Thoracic aorta (tissue), 2 donors: Measurements from ENCODE around the gene FAM76A. TPM values are rescaled to one million over a fixed set of nuclear protein-coding genes. Genes with fewer than 3 reads are reported as not detected.

ENCODE experiments used
- ATAC-seq: fragments of 150-250 bp; one replicate; pipeline ENCODE4 v1.8.0; 2017; ENCODE audit warnings: low read depth; ENCODE audit not compliant: insufficient number of reproducible peaks, low FRiP score
- DNase-seq: peaks from one replicate; pipeline ENCODE4 v3.0.0-alpha.2; 2020; ENCODE audit warnings: low spot score
- H3K27ac ChIP-seq, 2 donors: fragments of 200-600 bp; sonication (generic); 1 replicate in 1 of 2; 2 replicates in 1 of 2; pipeline ENCODE4 v1.5.1; 2016; ENCODE audit warnings: mild to moderate bottlenecking in 2 of 2, moderate library complexity in 2 of 2
- H3K27me3 ChIP-seq: fragments of 200-600 bp; sonication (generic); replicated peaks from 2 replicates; pipeline ENCODE4 v1.6.0; 2016; ENCODE audit warnings: mild to moderate bottlenecking; ENCODE audit not compliant: insufficient read depth
- H3K36me3 ChIP-seq: fragments of 200-600 bp; sonication (generic); one replicate; pipeline ENCODE4 v1.5.1; 2016
- H3K4me1 ChIP-seq, 2 donors: fragments of 200-600 bp; sonication (generic); 1 replicate in 1 of 2; 2 replicates in 1 of 2; pipeline versions ENCODE4 v1.5.1 to v1.6.0; 2016; ENCODE audit warnings: low read depth in 2 of 2, mild to moderate bottlenecking in 1 of 2; ENCODE audit not compliant: control insufficient read depth in 1 of 2
- H3K4me3 ChIP-seq: fragments of 200-600 bp; sonication (generic); 2 replicates; pipeline ENCODE4 v1.5.1; 2016; ENCODE audit warnings: mild to moderate bottlenecking
- H3K9me3 ChIP-seq: fragments of 200-600 bp; sonication (generic); 2 replicates; pipeline ENCODE4 v1.5.1; 2016
- total RNA-seq, 2 donors: library from RNA; depleted of rRNA; stranded (reverse); fragments of >200 nt; gene quantifications; one replicate each; pipeline versions ENCODE4 v1.1.0 to v1.2.3, GENCODE V29; 2016
- TF ChIP-seq, protein P1 (sequence below): fragments of 200-600 bp; sonication (generic); IDR thresholded peaks from one replicate; pipeline ENCODE4 v1.5.1; 2019; ENCODE audit warnings: antibody characterized with exemption

FAM76A gene
- total RNA-seq, 2 donors from 2014 or later: 18.0 to 19.0 TPM

DNA sequence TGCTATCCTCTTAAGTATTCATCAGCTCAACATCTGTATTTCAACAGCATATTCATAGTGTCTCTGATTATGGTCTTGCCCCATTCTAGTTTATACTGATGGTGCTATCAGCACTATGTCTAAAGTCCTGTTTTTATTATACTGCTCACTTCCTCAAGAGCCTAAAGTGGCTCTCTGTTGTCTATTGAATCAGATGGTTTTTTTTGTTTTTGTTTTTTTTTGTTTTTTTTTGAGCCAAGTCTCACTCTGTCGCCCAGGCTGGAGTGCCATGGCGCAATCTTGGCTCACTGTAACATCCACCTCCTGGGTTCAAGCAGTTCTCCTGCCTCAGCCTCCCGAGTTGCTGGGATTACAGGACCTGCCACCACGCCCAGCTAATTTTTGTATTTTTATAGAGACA, 53.4 kb downstream of the FAM76A start:
- Histone ChIP-seq H3K4me3 (no peak overlapping the region), H3K27ac (no peak overlapping the region), H3K27me3 (no peaks in the 10 kb centered on the region), H3K4me1 (peaks cover 26 to 28% of the 10 kb centered on the region in 2 donors), H3K9me3 (no peaks in the 10 kb centered on the region), H3K36me3 (no peaks in the 10 kb centered on the region)
- ATAC-seq (no peak), DNase-seq (no peak)
- TF ChIP-seq, protein P1, sequence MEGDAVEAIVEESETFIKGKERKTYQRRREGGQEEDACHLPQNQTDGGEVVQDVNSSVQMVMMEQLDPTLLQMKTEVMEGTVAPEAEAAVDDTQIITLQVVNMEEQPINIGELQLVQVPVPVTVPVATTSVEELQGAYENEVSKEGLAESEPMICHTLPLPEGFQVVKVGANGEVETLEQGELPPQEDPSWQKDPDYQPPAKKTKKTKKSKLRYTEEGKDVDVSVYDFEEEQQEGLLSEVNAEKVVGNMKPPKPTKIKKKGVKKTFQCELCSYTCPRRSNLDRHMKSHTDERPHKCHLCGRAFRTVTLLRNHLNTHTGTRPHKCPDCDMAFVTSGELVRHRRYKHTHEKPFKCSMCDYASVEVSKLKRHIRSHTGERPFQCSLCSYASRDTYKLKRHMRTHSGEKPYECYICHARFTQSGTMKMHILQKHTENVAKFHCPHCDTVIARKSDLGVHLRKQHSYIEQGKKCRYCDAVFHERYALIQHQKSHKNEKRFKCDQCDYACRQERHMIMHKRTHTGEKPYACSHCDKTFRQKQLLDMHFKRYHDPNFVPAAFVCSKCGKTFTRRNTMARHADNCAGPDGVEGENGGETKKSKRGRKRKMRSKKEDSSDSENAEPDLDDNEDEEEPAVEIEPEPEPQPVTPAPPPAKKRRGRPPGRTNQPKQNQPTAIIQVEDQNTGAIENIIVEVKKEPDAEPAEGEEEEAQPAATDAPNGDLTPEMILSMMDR: no peak

DNA sequence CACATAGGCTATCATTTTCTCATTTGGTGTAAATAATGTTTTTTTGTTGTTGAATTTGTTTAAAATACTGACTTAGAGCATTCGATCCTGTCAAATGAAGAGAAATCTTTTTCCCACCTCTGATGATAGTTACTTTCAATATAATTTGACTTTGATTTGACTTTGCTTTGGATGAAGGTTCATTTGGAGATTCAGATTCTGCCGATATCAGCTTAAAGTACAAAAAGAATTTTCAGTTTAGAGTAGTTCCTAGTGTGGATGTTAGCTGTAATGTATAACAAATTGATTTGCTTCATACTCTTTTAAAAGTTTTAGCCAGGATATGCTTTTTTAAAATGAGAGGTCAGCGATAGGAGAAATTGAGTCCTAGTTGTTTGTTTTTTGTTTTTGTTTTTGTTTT, 57.2 kb downstream of the FAM76A start:
- Histone ChIP-seq H3K36me3 (no peaks in the 10 kb centered on the region), H3K4me3 (no peak overlapping the region), H3K27ac (no peak overlapping the region), H3K4me1 (peaks cover 9 to 18% of the 10 kb centered on the region in 2 donors), H3K9me3 (no peaks in the 10 kb centered on the region), H3K27me3 (no peaks in the 10 kb centered on the region)
- TF ChIP-seq, protein P1: no peak
- ATAC-seq: no peak
- no peak for DNase-seq

DNA sequence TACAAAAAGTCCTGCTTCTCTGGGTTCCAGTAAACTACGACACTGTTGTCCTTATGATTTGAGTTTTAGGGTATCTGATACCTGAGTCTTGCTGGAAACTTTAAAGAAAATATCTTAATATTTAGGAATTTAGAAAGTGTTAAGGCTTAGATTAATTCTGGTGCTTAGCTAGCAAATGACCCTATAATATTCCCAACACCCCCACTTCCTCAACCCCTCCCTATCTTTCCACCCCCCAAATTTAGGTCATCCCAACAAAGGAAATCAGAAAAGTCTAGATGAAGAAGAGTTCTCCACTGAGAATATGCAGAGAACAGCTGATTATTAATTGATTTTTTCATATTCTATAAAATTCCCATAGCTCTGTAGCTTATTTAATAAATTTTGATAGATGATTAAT, 58.9 kb downstream of the FAM76A start:
- TF ChIP-seq, protein P1: no peak
- Histone ChIP-seq H3K4me1 (peaks cover 16 to 24% of the 10 kb centered on the region in 2 donors), H3K27ac (no peak overlapping the region), H3K27me3 (no peaks in the 10 kb centered on the region), H3K4me3 (no peak overlapping the region), H3K36me3 (no peaks in the 10 kb centered on the region), H3K9me3 (no peaks in the 10 kb centered on the region)
- DNase-seq: no peak
- ATAC-seq: no peak

DNA sequence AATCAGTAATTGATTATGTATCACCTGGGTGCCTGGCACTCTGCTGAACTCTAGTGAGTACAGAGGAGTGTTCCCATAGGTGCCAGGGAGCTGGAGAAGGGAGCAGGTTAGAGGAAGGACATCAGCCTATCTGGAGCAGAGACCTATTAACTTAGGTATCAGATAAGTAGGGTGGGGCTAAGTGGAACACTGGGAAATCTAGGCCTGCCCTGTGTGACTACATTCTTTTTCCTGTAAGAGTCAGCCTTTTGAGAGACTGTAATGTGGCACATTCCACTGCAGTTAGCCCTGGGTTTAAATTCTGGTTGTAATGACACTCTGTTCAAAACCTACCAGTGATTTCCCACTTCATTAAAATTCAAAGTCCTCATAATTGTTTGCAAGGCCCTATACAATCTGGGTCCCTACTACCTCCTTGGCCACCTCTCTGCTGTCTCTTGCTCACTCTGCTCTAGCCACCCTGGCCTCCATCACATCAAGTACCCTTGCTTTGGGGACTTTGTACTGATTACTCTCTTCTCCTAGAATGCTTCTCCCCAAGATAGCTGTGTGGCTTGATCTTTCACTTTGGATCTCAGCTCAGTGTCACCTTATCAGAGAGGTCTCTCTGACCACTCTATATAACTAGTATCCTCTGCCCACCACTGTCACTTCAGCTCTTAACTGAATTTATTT, 60.2 kb downstream of the FAM76A start:
- no peak overlapping the region for H3K4me3 ChIP-seq
- H3K36me3 ChIP-seq: peaks cover 8% of the 10 kb centered on the region
- H3K9me3 ChIP-seq: no peaks in the 10 kb centered on the region
- no peaks in the 10 kb centered on the region for H3K27me3 ChIP-seq
- DNase-seq: no peak
- no peak overlapping the region for H3K27ac ChIP-seq
- TF ChIP-seq, protein P1: no peak
- ATAC-seq: no peak
- peaks cover 14 to 25% of the 10 kb centered on the region in 2 donors for H3K4me1 ChIP-seq

DNA sequence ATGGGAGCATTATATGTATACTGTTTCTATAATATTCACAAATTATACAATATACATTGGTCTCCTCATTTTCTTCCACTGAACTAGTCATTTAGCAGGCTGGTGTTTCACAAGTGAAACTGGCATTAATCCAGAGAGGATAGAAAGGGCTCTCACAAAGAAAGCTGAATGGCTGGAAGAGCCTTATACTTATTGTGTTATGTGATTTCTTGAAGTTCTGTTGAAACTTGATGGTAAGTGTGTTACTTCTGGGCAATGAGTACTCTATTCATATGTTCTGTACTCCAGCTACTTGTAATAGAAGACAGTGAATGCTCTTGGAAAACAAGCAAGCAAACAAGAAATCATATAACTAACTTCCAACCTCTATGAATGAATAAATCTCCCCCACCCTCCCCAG, 62.1 kb downstream of the FAM76A start:
- ATAC-seq: no peak
- Histone ChIP-seq H3K4me1 (peaks cover 14 to 25% of the 10 kb centered on the region in 2 donors), H3K27me3 (no peaks in the 10 kb centered on the region), H3K36me3 (peaks cover 11% of the 10 kb centered on the region), H3K9me3 (no peaks in the 10 kb centered on the region), H3K4me3 (no peak overlapping the region), H3K27ac (no peak overlapping the region)
- TF ChIP-seq, protein P1: no peak
- DNase-seq: no peak
